ENCODE results near the gene IGF2.

IGF2 gene

GRCh38 chr11:2154195-2154585 is 15.0 kb upstream of the IGF2 start:
- DNase-seq (ENCODE audit: low read depth, low spot score) = no peak

- no peak for DNase-seq (ENCODE audit: low read depth, low spot score)
Measured at GRCh38 chr11:2153581-2154194, 14.5 kb upstream of the IGF2 start.

- DNase-seq (ENCODE audit: low read depth, low spot score) = peak; percentile 83
Measured at GRCh38 chr11:2151500-2152257, 12.5 kb upstream of the IGF2 start.

GRCh38 chr11:2149864-2150847 is 11.0 kb upstream of the IGF2 start:
- DNase-seq (ENCODE audit: low read depth, low spot score) = peak; percentile 78

GRCh38 chr11:2149460-2149859 is 10.3 kb upstream of the IGF2 start:
- no peak for DNase-seq (ENCODE audit: low read depth, low spot score)

- DNase-seq (ENCODE audit: low read depth, low spot score) = no peak
Measured at GRCh38 chr11:2148595-2148994, 9.4 kb upstream of the IGF2 start.

- no peak for DNase-seq (ENCODE audit: low read depth, low spot score)
Measured at GRCh38 chr11:2147391-2147790, 8.2 kb upstream of the IGF2 start.

GRCh38 chr11:2146051-2146450 is 6.9 kb upstream of the IGF2 start:
- no peak for DNase-seq (ENCODE audit: low read depth, low spot score)

- no peak for DNase-seq (ENCODE audit: low read depth, low spot score)
Measured at GRCh38 chr11:2144544-2145248, 5.5 kb upstream of the IGF2 start.

- DNase-seq (ENCODE audit: low read depth, low spot score) = no peak
Measured at GRCh38 chr11:2143799-2144543, 4.8 kb upstream of the IGF2 start.

- no peak for DNase-seq (ENCODE audit: low read depth, low spot score)
Measured at GRCh38 chr11:2143477-2143798, 4.2 kb upstream of the IGF2 start.

- no peak for DNase-seq (ENCODE audit: low read depth, low spot score)
Measured at GRCh38 chr11:2142762-2143202, 3.6 kb upstream of the IGF2 start.

GRCh38 chr11:2142300-2142759 is 3.1 kb upstream of the IGF2 start:
- DNase-seq (ENCODE audit: low read depth, low spot score) = no peak

GRCh38 chr11:2140411-2141400 is 1.5 kb upstream of the IGF2 start:
- DNase-seq (ENCODE audit: low read depth, low spot score) = peak; percentile 34

GRCh38 chr11:2139621-2140337 is 590 bp upstream of the IGF2 start:
- peak; percentile 36 for DNase-seq (ENCODE audit: low read depth, low spot score)

- DNase-seq (ENCODE audit: low read depth, low spot score) = peak; percentile 51
Measured at GRCh38 chr11:2138431-2139122, 612 bp downstream of the IGF2 start.

GRCh38 chr11:2138068-2138430 is 1.1 kb downstream of the IGF2 start:
- DNase-seq (ENCODE audit: low read depth, low spot score) = peak; percentile 36
